GM18861 (cell line): ENCODE data around the gene ASTN1.

Experiments used
- ATAC-seq: cut with Tn5 transposase; IDR thresholded peaks from one replicate; pipeline ENCODE4 v1.9.1; 2021; ENCODE audit not compliant: unreplicated experiment

Gene ASTN1

DNA sequence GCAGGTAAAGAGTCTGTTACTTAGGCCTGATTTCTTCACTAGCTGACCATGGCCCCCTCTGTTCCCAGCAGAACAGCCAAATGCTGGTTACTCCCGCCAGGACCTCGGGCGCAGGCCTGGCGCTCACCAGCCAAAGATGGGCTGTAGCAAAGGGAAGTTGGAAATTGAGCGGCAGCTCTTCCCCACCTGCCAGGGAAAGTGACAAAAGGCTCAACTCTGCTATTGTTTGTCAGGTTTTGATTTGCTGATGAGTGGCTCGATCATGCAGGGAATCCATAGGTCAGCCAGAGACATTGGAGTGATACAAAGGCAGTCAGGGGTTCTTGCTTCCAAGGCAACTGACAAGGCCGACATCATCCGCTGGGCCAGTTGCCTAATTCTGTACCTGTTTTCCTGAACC, 120.1 kb downstream of the ASTN1 start:
- ATAC-seq, result no peak

DNA sequence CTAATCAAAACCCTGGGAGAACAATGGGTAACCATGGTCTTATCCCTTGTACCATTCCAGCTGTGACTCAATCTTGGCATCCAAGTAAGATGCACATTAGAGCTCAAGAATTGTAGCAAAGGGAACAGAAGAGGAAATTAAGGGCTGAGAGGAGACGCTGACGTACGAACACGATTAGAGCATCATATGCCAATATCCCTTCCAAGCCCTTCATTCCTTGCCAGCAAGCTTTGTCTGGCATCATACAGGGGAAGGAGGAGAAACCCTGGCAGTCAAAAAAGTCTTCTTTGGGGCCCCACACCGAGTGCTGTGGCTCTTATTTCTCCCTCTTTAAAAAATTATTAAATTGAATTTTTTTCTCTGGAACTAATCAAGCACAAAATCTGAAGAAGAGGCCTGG, 120.9 kb downstream of the ASTN1 start:
- ATAC-seq, result no peak

DNA sequence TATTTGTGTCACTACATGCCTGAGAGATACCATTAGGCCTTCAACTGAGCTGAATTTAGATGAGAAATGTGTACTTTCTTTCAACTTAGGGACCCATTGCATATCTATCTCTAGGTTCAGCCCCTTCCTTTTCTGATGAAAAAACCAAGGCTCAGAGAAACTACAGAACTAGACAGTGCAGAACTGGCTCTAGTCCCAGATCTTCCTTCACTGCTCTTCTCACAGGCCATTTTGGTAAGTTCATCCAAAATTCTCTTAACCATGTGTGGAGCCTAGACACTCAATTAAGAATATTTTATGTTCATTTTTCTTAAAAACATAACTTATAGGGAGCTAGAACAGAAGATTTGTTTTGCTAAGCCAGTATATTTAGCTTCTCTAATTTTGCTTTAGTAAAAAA, 128.9 kb downstream of the ASTN1 start:
- ATAC-seq, result no peak

DNA sequence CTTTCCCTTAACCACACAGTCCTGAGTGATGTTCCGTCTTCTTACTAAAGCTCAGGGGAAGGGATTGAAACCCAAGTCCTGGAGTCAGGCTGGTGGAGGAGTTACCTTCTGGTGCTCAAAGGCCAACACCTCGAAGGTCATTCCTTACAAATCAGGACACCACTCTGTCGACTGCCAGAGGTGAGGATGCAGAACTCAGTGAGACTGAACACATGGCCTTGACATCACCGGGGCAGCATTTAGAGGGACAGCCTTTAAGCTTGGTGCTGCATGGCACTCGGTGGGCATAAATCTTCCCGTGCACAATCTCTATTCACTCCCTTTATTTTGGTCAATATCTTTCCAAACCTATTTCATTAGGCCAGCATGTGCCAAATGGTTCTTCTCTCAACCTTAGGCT, 130.9 kb downstream of the ASTN1 start:
- ATAC-seq, result no peak

DNA sequence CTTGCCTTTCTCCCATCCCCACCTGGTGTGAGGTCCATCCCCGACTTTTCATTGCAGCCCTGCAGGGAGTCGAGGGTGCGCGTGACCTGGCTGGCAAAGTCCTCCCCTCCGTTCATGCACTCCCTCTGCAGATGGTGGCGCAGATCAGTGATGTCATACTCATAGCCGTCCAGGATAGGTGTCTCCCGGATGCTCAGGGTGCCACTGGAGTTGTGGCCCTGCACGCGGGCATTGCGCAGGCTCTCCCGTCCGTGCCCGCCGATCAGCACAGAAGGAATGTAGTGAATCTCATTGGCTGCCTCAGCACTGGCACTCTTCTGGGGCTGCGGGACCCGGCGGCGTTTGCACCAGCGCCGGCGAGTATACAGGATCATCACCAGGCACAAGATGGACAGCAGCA, 132.1 kb downstream of the ASTN1 start:
- ATAC-seq, result no peak

DNA sequence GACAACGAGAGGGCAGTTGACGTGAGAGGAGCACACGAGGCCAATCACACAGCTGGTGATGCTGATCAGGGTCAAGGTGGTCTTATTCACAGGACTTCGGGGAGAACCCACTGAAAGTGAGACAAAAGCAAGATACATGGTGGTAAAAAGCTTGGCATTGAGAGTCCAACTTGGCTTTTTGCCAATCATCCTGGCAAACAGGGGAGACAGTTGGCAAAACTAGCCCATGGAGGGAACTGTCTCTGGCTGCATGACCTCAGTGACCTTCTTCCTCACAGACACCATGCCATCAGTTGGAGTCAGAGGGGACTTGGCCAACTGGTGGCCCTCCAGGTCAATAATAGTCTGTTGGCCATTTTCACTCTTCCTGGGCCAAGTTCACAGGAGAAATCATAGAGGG, 139.9 kb downstream of the ASTN1 start:
- no peak for ATAC-seq

DNA sequence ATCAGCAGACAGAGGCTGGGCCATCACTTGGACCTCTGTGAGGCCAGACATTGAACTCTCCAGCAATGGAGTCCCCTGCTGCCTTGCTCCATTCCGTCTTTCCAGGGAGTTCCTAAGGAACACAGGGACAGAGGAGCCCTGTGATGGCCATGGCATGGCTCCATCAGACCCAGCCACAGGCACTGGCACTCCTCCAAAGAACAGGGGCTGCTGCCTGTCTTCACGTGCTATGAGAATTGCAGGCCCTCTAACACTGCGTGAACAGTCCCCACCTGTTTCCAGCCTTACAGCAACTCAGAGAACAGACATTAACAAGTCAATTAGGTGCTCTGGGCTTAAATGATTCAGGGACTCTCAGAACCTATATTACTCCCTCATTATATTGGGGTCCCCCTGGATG, 140.8 kb downstream of the ASTN1 start:
- ATAC-seq, result no peak

DNA sequence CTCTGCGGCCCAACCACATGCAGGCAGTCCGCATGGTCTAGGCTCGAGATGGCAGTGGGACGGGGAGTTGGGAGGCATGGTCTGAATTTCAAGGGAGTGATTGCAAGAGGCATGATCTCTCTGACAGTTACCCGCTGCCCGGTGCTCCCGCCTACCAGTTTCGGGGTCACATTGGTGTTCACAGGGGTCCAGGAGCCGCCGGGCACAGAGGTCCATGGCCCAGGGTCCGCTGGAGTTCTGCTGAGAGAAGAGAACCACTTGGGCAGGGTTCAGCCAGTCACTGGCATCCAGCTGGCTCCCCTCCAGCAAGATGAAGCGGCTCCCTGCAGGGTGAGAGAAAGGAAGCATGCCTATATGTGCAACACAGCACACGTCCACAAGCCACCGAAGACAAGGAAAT, 141.3 kb downstream of the ASTN1 start:
- ATAC-seq, result no peak

DNA sequence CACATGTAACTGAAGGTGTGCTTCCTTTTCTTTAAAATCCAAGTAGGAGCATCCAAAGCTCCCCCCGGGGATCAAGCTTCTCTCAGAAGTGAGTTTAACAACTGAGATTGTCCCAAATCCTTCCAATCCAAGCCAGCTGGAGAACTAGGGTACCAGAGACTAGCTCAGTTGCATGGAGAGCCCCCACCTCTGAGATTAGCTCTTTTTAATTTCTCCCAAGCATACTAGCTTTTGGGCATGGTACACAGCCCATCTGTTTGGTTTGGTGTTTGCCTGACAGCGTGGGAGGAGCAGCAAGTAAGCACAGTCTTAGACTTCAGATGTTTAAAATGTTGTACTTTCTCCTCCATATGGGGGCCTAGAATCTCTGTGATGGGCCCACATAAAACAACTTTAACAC, 142.8 kb downstream of the ASTN1 start:
- ATAC-seq, result no peak

DNA sequence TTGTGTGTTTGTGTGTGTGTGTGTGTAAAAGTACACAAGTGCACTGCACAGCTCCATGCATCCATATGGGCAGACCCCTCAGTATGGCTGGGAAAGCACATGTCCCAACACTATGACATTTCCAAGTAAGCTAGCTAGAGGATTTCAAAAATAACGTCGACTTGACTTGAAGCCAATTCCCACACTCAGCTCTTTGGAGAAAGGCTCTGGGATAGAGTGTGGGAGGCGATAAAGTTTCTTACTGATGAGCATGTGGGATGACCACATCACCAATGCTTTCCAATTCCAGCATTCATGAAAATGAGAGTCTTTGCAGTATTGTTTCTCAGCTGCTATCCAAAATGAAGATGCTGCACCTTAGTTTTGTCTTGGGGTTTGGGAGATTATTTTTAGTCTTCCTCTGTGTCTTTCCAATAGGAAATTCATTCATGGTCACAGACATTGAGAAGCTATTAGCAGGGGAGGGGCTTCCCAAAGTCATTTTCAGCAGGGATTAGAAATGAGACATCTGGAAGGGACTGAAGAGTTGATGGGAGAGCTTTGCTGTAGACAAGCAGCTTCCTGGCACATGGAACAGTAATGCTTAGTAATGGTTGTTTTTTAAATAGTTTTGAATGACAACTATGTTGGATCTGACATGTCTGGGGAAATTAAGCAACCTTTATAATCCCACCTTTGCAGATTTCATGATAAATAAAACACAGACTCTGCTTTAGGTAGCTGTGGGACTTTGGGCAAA, 143.5 kb downstream of the ASTN1 start:
- no peak for ATAC-seq

DNA sequence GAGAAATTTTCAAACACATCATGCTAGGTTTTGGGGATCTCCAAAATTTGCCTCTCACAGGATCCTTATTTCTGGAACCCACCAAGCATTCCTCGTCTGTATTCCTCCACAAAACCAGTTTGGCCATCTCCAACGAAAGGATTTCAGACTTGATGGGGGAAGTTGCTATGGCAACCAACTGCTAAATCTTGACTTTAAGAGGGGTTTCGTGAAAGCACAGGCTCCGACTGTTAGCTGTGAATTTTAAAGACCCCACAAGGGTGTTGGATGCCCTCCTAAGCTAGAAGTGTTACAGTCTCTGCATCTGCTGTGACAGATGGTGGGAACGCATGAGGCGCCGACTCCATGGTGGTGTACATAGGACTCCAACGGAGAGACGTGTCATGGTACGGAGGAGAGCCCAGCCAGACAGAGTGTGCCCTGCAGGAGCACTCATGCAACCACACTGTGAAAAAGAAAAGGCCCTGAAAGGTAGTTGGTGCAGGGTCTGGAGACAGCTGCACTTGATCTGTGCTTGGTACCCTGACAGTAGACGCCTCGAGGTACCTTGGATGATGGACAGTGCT, 147.1 kb downstream of the ASTN1 start:
- no peak for ATAC-seq

DNA sequence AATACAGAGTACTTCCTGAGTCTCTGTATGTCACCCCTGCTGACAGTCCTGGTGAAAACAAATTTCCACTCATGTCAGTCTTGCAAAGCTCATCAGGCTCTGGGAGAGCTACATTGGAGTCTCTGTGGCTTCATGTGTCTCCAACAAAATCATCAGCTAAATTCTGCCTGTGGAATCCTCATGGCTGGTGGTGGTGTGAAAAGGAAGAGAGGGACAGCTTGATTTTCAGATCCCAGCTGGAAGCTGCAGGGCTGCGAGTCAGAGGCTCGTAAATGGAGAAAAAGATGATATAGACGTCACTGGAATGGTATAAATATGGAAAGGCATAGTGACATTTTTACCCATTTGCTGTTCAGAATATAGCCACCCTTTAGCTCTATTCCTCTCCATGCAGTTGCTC, 150.2 kb downstream of the ASTN1 start:
- no peak for ATAC-seq

DNA sequence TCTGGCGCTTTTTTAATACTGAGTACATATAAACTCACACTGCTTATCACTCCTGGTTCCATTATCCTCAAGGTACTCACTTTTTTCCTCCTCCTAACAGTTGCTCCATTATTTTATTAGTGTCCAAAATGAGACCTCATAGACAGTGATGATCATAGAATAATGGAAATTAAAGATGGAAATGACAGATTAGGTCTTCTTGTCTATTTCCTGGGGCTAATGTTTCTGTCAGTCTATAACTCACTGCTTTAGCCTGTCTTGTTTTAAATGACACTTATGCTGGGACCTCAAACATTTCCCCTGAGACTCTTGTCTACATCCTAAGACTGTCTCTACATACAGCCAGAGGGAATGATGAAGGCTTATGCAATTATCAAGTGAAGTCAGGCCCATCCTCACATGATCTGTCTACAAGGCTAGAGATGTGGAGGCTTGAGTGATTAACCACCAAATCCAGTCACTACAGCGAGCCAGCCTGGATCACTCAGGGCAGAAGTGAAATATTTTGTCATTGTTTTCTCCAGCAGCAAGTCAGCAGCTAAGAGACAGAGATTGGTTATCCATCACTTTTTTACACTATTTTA, 152.1 kb downstream of the ASTN1 start:
- ATAC-seq, result no peak

DNA sequence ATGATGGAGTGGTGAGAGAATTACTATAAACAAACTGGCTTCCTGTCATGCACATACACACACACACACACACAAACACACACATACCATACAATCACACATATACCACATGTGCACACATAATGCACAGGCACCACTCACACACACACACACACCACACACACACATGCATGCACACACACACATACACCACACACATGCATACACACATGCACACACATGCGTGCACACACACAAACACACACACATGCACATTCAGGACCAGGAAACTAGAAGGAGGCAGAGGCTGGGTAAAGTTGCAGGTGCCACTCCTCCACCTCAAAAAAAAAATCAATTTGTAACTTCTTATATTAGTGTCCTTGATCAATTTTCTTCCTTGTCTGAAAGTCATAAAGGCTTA, 153.0 kb downstream of the ASTN1 start:
- ATAC-seq, result no peak

DNA sequence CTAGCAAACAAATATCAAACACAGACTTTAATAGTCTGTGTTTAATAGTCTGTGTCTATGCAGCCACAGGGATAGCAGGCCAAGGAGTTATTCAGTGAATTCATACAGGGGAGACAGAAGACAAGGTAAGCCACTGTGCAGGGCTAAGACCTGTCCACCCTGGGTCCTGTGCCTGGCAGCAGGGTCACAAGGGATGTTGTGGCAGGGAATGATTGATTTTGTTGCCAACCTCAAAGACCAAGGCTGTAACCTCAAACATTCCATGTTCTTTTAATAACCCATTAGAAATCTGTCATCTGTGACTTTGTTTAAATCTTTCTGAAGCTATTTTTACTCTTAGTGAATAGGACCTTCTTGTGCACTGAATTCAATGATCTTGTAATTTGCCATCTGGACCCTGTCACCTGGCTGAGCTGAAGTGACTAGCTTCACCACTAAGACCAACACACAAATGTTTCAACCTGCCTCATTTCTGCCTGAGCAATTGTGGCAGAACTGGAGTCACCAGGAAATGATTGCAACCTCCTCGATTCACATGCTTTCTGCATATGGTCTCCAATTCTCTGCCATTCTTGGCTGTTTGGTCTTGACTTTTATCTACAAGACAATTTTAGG, 154.2 kb downstream of the ASTN1 start:
- ATAC-seq, result no peak

DNA sequence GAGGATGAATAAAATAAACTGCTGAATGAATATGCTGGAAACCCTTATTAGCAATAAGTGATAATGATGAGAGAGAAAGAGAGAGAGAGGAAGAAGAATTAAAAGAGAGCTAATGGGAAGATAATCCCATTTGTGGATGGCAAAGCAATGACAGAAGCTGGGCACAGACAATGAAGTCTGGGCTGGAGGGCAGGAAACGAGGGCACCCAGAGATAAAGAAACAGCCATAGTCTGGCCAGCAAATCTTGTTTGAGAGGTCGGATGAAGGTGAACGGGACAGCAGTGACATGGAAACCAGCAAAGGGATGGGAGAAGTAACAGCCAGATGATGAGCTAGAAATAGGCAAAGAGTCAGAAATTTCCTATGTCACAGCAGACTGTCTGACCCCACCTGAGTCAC, 155.9 kb downstream of the ASTN1 start:
- no peak for ATAC-seq

DNA sequence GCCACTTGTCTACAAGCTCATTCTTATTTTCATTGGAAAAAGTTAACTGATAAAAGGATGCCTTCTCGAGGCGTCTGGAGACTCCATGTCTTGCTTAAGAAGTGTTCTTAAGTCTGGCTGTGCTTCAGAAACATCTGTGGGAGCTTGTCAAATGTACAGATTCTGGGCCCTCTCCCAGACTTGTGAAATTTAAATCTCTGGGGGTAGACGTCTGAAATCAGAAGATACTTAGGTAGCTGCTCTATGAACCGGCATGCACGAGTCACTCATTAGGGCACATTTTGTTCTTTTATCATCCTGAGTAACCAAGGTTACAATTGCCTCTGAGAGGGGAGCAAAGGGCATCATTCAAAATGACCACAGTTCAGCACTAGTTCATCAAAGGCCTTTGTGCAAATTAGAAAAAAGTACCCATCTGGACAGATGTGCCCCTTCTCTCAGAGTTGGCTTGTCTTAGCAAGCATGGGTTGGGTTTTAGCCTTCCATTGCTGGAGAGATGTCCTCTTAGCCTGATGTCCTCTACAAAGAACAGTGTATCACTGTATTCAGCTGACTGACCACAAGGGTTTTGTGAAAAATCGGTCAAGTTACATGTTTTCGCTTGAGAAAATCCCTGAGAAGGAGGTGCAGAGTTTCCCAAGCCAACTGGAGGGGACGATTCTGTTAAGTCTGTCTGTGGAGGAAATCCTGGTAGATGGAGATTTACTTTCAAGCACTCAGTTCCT, 156.9 kb downstream of the ASTN1 start:
- ATAC-seq, result no peak

DNA sequence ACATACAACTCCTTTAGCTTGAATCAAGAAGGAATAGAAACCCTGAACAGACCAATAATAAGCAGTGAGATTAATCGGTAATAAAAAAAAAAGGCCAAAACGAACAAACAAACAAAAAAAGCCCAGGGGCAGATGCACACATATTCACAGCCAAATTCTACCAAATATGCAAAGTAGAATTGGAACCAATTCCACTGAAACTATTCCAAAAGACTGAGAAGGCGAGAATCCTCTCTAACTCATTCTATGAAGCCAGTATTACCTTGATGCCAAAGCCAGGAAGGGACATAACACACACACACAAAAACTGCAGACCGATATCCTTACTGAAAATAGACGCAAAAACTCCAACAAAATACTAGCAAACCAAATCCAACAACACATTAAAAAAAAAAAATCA, 161.6 kb downstream of the ASTN1 start:
- ATAC-seq, result no peak

DNA sequence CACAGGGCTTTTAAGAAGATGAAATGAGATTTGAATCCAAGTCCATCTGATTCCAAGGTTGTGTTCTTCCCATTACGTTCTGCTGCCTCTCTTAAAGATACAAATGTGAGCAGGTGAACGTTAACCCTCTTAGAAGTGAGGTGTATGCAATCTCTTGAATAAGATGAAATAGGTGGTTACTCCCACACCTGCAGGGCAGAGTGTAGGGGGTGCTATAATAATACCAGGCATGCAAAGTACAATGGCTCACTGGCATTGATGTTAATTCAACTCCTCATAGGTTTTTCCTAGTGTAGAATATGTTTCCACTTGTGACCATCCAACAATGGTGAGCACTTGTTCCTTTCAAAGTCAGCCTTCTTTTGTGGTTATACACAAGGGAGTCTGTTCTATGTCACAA, 163.0 kb downstream of the ASTN1 start:
- ATAC-seq, result no peak

DNA sequence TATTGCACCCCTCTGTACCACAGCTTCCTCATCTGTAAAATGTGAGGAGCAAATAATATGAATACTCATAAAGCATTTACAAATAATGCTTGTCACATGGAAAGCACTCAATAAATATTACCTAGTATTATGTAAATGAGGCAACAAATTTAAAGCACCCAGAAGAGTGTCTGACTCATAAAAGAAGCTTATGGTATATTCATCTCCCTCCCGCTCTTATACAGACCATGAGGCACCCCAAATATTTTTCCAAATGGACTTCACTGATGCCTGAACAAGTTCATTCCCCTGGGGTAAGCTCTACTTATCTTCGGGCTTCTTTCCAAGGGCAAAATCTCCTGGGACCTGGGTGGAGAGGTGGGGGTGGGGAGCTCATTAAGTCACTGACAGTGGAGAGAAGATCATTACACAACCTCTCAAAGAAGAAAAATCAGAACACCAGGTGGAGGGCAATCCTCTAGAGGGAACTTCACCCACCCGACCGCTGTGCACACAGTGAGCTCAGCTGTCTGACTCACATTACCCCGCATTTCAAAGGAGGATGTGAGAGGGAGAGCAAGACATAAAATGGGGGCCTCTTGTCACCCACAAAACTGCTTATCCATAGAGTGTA, 166.2 kb downstream of the ASTN1 start:
- no peak for ATAC-seq

DNA sequence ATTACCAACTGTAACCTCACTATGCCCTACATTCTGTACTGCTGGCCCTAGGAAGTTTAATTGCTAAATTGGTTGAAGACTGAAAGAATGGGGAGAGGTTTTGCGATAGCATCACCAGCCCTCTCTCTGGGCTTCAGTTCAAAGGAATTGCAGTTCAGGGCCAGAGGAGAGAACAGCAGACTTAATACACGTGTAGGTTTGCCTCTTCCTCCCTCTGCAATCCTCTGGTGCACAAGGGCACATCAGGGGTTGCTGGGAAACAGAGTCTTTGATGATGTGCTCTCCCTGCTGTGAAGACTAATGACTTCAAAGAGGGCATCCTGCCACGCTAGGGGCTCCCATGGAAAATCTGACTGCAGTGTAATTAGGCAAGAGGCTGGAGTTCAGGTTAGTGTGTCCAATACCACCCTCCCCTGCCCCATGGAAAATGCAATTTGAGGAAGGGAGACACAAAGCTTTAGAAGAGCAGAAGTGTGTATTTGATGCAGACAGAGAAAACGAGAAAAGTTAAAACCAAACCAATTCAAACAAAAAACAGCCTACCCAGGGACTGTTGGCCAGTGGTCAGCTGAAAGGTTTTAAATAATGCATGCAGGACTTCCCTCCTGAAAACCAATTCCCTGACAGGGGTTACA, 167.9 kb downstream of the ASTN1 start:
- no peak for ATAC-seq
